K562 treated with DMSO at 1 percent for 24 hours (cell line): ENCODE measurements around the gene DPEP2. TPM values are rescaled to one million over a fixed set of nuclear protein-coding genes. Genes with fewer than 3 reads are reported as not detected.

ENCODE experiments used
- total RNA-seq: library from RNA; unstranded; fragments of 300-600 nt; gene quantifications from 2 replicates; pipeline ENCODE4 v1.2.3, GENCODE V29; 2022; ENCODE audit warnings: low read depth; ENCODE audit not compliant: insufficient read depth

DPEP2 gene, protein sequence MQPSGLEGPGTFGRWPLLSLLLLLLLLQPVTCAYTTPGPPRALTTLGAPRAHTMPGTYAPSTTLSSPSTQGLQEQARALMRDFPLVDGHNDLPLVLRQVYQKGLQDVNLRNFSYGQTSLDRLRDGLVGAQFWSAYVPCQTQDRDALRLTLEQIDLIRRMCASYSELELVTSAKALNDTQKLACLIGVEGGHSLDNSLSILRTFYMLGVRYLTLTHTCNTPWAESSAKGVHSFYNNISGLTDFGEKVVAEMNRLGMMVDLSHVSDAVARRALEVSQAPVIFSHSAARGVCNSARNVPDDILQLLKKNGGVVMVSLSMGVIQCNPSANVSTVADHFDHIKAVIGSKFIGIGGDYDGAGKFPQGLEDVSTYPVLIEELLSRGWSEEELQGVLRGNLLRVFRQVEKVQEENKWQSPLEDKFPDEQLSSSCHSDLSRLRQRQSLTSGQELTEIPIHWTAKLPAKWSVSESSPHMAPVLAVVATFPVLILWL
- 2.8 and 3.0 TPM in 2 replicates for total RNA-seq

GRCh38 chr16:67998779-67999688 is at the start of gene DPEP2:
DPEP2 (minus strand) TSS chr16:67999484; CDS start chr16:67993212, 6,272 bp downstream.

GRCh38 chr16:68022728-68023537 is 23.6 kb upstream of the DPEP2 start, which contains the start of the genes DDX28 and DUS2:
DDX28 (minus strand) TSS chr16:68023232; CDS start chr16:68023202, 30 bp downstream.
DUS2 (plus strand) TSS chr16:68023284; CDS start chr16:68038024, 14,740 bp downstream.

DNA sequence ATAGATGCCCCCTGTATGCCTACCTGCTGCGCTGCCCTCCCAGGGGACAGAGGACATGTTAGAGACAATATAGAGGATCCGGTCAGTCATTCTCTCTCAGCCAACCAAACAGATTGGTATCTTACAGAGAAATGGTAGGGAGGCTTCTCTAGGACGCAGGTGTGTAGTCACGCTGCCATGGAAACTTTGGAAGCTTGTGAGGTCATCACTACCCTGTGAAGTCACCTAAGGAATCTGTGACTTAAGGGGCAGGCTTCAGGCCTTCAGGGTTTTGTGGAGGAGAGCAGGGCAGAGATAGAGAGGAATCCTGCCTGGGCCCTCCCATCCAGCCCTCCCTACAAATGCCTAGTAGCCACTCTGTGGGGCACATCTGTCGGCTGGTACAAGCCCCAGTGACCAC is 16.4 kb upstream of the DPEP2 start, which contains the start of gene DPEP2NB:
TSS of gene DPEP2NB (minus strand) at position 231 of the 400 bp plus-strand sequence. CDS start at position 90, 141 bp downstream.

GRCh38 chr16:67979955-67980678 is 19.2 kb downstream of the DPEP2 start, which contains the start of gene DPEP3:
DPEP3 (minus strand) TSS chr16:67980499; CDS start chr16:67980380, 119 bp downstream.

GRCh38 chr16:67968400-67969253 is 30.7 kb downstream of the DPEP2 start, which contains the start of gene SLC12A4:
SLC12A4 (minus strand) TSS chr16:67968637; CDS start chr16:67968553, 84 bp downstream.

GRCh38 chr16:67943619-67944504 is 55.4 kb downstream of the DPEP2 start, which contains the start of gene LCAT:
LCAT (minus strand) TSS chr16:67944120; CDS start chr16:67944101, 19 bp downstream.

Other genes starting within 250 kb of the DPEP2 start
- gene RANBP10, start 192.9 kb downstream of the DPEP2 start, total RNA-seq: 16.9 and 17.6 TPM in 2 replicates
- 0.10 TPM in 1 of 2 replicates, not detected in the other for gene TSNAXIP1, start 192.6 kb downstream of the DPEP2 start, total RNA-seq
- gene THAP11, start 157.2 kb downstream of the DPEP2 start, total RNA-seq: 58.7 and 62.7 TPM in 2 replicates
- 76.3 and 84.1 TPM in 2 replicates for gene NUTF2, start 152.6 kb downstream of the DPEP2 start, total RNA-seq
- 67.2 and 75.8 TPM in 2 replicates for gene CENPT, start 151.8 kb downstream of the DPEP2 start, total RNA-seq
- 91.7 and 98.7 TPM in 2 replicates for gene EDC4, start 126.4 kb downstream of the DPEP2 start, total RNA-seq
- gene NRN1L, start 114.6 kb downstream of the DPEP2 start, total RNA-seq: 2.9 and 3.1 TPM in 2 replicates
- gene PSKH1, start 106.2 kb downstream of the DPEP2 start, total RNA-seq: 46.0 and 46.8 TPM in 2 replicates
- 0.59 and 1.3 TPM in 2 replicates for gene CTRL, start 67.6 kb downstream of the DPEP2 start, total RNA-seq
- 110 and 120 TPM in 2 replicates for gene PSMB10, start 62.6 kb downstream of the DPEP2 start, total RNA-seq
- gene LCAT, start 55.4 kb downstream of the DPEP2 start, total RNA-seq: 5.5 and 9.9 TPM in 2 replicates
- gene SLC12A4, start 30.8 kb downstream of the DPEP2 start, total RNA-seq: 22.5 and 23.8 TPM in 2 replicates
- gene DPEP3, start 19.0 kb downstream of the DPEP2 start, total RNA-seq: not detected in 2 replicates
- not detected in 2 replicates for gene DPEP2NB, start 16.4 kb upstream of the DPEP2 start, total RNA-seq
- gene DDX28, start 23.7 kb upstream of the DPEP2 start, total RNA-seq: 17.4 and 20.0 TPM in 2 replicates
- 10.8 and 12.3 TPM in 2 replicates for gene DUS2, start 23.8 kb upstream of the DPEP2 start, total RNA-seq
- gene NFATC3, start 85.9 kb upstream of the DPEP2 start, total RNA-seq: 31.2 and 35.3 TPM in 2 replicates
- gene ESRP2, start 236.6 kb upstream of the DPEP2 start, total RNA-seq: not detected in 2 replicates
- gene PLA2G15, start 245.9 kb upstream of the DPEP2 start, total RNA-seq: 40.9 and 43.5 TPM in 2 replicates